GM12878 (cell line): ENCODE measurements around the gene GLA. TPM values are rescaled to one million over a fixed set of nuclear protein-coding genes. Genes with fewer than 3 reads are reported as not detected.

Source experiments
- CEBPZ ChIP-seq: fragments of 150-350 bp; IDR thresholded peaks from 2 replicates; pipeline ENCODE4 v1.6.1; 2016; ENCODE audit warnings: low read depth, low read length
- E2F8 ChIP-seq: fragments of 450-650 bp; IDR thresholded peaks from 2 replicates; pipeline ENCODE4 v1.6.1; 2018; ENCODE audit warnings: mild to moderate bottlenecking, low read depth, moderate library complexity; ENCODE audit not compliant: partially characterized antibody
- ELK1 ChIP-seq: IDR thresholded peaks from 2 replicates; pipeline ENCODE4 v1.6.1; 2012; ENCODE audit warnings: low read depth, low read length, improper control_type of control experiment
- FOS ChIP-seq: IDR thresholded peaks from 3 replicates; pipeline ENCODE4 v1.6.1; 2011; ENCODE audit warnings: borderline replicate concordance; ENCODE audit not compliant: insufficient read length; ENCODE audit errors: extremely low read depth
- HDAC2 ChIP-seq: fragments of 200-600 bp; sonication (generic); IDR thresholded peaks from 2 replicates; pipeline ENCODE4 v1.6.1; 2017
- MLLT1 ChIP-seq: fragments of 450-650 bp; IDR thresholded peaks from 2 replicates; pipeline ENCODE4 v1.6.1; 2016; ENCODE audit warnings: mild to moderate bottlenecking
- REST ChIP-seq: IDR thresholded peaks from 2 replicates; pipeline ENCODE4 v1.6.1; 2012; ENCODE audit warnings: mild to moderate bottlenecking, low read depth, low read length
- SUZ12 ChIP-seq: fragments of 200-600 bp; sonication (generic); IDR thresholded peaks from one replicate; pipeline ENCODE4 v1.6.1; 2018; ENCODE audit warnings: antibody characterized with exemption, mild to moderate bottlenecking; ENCODE audit not compliant: unreplicated experiment
- TCF7 ChIP-seq: IDR thresholded peaks from 2 replicates; pipeline ENCODE4 v1.6.1; 2014; ENCODE audit warnings: antibody characterized with exemption, borderline replicate concordance
- ZBTB33 ChIP-seq: fragments of 450-650 bp; IDR thresholded peaks from 2 replicates; pipeline ENCODE4 v1.6.1; 2017; ENCODE audit warnings: mild to moderate bottlenecking
- polyA plus RNA-seq, 11 experiments: library from polyadenylated mRNA; depleted of rRNA in 4 of 11; unstranded in 6 of 11; stranded (reverse) in 5 of 11; fragments of >200 nt; fragmentation: Nextera tagmentation in 4 of 11; fragmentation: Illumina TruSeq in 1 of 11; extraction: Ambion mirVana in 4 of 11; extraction: Trizol in 1 of 11; gene quantifications; 1 replicate in 1 of 11; 2 replicates in 10 of 11; pipeline versions ENCODE4 v1.2.1 to v1.2.3, GENCODE V29; 2011 to 2016; ENCODE audit warnings: inconsistent platforms in 2 of 11, missing spikeins in 2 of 11, low read depth in 1 of 11
- total RNA-seq, 4 experiments: library from RNA; depleted of rRNA in 3 of 4; stranded (reverse); fragments of >200 nt in 3 of 4; fragmentation: Illumina TruSeq in 1 of 4; extraction: Trizol in 1 of 4; gene quantifications; 2 replicates each; pipeline versions ENCODE4 v1.2.1 to v1.2.3, GENCODE V29; 2013 to 2021

Gene GLA
- total and polyA plus RNA-seq, 10 of the 15 experiments (the other 5 are each of a cell fraction or from before 2014, with no cell fraction given), result 23.8 to 66.4 (median 29.1) TPM

- TF ChIP-seq ELK1 (peak; percentile 14; the same call in 1 of the 2 replicates), MLLT1 (no peak), HDAC2 (no peak), CEBPZ (no peak), TCF7 (no peak), REST (no peak), E2F8 (no peak), ZBTB33 (no peak), FOS (no peak), SUZ12 (no peak)
Observed at GRCh38 chrX:101348452-101349192, 59.1 kb downstream of the GLA start, which contains the start of gene TIMM8A (continued).
